ENCODE measurements around the gene MAT1A. TPM values are rescaled to one million over a fixed set of nuclear protein-coding genes. Genes with fewer than 3 reads are reported as not detected.

The MAT1A gene
- total and polyA plus RNA-seq, 8 donors: 0.33 to 0.78 (median 0.51) TPM

DNA sequence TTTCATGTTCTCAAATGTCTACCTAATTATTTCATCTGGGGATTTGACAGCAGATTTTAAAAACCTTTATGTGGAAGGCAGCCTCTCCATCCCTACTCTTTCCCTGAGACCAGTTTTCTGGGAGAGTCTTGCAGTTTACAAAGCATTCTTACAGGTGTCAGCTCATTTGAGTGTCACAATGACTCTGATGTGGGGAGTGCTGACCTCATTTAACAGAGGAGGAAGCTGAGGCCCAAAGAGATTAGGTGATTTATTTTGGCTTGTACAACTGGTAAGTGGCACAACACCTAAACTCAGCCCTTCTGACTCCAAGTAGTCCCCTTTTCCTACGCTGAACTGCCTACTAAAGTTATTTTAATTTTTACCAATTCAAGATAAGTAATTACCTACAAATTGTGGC, 33.3 kb upstream of the MAT1A start:
- TF ChIP-seq, protein P1, sequence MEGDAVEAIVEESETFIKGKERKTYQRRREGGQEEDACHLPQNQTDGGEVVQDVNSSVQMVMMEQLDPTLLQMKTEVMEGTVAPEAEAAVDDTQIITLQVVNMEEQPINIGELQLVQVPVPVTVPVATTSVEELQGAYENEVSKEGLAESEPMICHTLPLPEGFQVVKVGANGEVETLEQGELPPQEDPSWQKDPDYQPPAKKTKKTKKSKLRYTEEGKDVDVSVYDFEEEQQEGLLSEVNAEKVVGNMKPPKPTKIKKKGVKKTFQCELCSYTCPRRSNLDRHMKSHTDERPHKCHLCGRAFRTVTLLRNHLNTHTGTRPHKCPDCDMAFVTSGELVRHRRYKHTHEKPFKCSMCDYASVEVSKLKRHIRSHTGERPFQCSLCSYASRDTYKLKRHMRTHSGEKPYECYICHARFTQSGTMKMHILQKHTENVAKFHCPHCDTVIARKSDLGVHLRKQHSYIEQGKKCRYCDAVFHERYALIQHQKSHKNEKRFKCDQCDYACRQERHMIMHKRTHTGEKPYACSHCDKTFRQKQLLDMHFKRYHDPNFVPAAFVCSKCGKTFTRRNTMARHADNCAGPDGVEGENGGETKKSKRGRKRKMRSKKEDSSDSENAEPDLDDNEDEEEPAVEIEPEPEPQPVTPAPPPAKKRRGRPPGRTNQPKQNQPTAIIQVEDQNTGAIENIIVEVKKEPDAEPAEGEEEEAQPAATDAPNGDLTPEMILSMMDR (IDR thresholded peaks at IDR 0.05): no peak
- Histone ChIP-seq H3K9me3 (no peaks in the 10 kb centered on the region), H3K4me3 (no peak overlapping the region), H3K4me1 (no peaks in the 10 kb centered on the region), H3K27ac (no peak overlapping the region), H3K27me3 (peaks cover 0 to 4% of the 10 kb centered on the region in 2 donors), H3K36me3 (no peaks in the 10 kb centered on the region)
- intact Hi-C loops (cut with DNase I): no loop called here
- no peak for ATAC-seq
- DNase-seq: no peak

DNA sequence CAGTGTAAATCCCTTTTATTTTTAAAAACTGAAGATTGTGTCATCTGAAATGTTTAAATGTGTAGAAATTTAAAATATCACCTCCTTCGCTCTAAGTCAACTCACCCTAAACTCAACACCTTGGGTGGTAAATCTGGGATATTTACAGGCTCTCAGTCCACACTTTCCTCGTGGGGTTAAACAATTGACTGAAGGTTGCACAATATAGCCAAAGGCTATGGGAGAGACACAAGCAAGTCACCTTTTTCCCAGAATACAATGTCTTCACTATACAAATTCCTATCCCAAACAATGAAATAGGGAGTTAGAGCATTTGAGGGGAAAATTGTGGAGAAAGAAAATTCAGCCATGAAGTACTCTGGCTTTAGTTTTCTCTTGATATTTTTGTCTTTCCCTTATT, 32.7 kb upstream of the MAT1A start:
- Histone ChIP-seq H3K4me3 (no peak overlapping the region), H3K4me1 (no peaks in the 10 kb centered on the region), H3K27me3 (peaks cover 0 to 4% of the 10 kb centered on the region in 2 donors), H3K9me3 (no peaks in the 10 kb centered on the region), H3K27ac (no peak overlapping the region), H3K36me3 (no peaks in the 10 kb centered on the region)
- TF ChIP-seq, protein P1 (IDR thresholded peaks at IDR 0.05): no peak
- no peak for ATAC-seq
- intact Hi-C loops (cut with DNase I): no loop called here
- DNase-seq: no peak

DNA sequence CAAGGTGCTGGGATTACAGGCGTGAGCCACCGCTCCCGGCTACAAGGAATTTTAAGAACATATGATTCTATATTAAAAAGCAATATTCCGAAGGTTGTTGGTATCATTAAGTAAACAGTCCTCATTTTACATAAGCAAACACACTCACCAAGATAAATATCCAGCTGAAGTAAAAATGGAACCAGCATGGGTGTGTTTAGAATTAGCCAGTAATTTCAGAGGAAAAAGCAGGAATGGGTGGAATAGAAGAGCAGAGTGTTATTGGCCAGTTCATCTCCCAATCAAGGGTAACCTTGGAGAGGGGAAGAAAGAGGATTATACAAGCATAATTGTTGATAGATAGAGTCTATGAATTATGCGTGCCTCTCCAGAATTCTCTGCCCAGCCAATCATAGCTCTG, 31.7 kb upstream of the MAT1A start:
- Histone ChIP-seq H3K9me3 (no peaks in the 10 kb centered on the region), H3K27ac (no peak overlapping the region), H3K4me3 (no peak overlapping the region), H3K4me1 (no peaks in the 10 kb centered on the region), H3K27me3 (peaks cover 0 to 4% of the 10 kb centered on the region in 2 donors), H3K36me3 (no peaks in the 10 kb centered on the region)
- TF ChIP-seq, protein P1 (IDR thresholded peaks at IDR 0.05): no peak
- ATAC-seq (no peak), DNase-seq (no peak)
- intact Hi-C loops (cut with DNase I): no loop called here

DNA sequence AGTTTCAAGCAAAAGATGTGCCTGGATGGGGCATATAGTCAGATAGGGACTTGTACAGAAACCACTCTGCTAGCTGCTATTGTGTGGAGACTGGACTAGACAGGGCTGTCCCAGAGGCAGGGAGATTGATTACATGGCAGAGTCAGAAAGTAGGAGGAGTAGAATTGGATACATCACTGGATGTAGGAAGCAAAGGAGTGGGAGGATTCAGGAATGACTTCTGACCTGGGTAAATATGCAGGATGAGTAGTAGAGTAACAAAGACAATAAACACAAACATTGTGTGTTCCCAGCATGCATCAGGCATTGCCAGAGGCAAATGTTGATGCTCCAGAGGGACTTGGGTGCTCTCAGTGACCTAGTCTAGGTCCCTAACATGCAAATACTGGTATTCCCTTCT, 30.9 kb upstream of the MAT1A start:
- H3K36me3 ChIP-seq: no peaks in the 10 kb centered on the region
- TF ChIP-seq, protein P1 (IDR thresholded peaks at IDR 0.05): no peak
- peaks cover 0 to 4% of the 10 kb centered on the region in 2 donors for H3K27me3 ChIP-seq
- H3K4me1 ChIP-seq: no peaks in the 10 kb centered on the region
- intact Hi-C loops (cut with DNase I): no loop called here
- DNase-seq (no peak), ATAC-seq (no peak)
- no peak overlapping the region for H3K4me3 ChIP-seq
- no peaks in the 10 kb centered on the region for H3K9me3 ChIP-seq
- no peak overlapping the region for H3K27ac ChIP-seq

DNA sequence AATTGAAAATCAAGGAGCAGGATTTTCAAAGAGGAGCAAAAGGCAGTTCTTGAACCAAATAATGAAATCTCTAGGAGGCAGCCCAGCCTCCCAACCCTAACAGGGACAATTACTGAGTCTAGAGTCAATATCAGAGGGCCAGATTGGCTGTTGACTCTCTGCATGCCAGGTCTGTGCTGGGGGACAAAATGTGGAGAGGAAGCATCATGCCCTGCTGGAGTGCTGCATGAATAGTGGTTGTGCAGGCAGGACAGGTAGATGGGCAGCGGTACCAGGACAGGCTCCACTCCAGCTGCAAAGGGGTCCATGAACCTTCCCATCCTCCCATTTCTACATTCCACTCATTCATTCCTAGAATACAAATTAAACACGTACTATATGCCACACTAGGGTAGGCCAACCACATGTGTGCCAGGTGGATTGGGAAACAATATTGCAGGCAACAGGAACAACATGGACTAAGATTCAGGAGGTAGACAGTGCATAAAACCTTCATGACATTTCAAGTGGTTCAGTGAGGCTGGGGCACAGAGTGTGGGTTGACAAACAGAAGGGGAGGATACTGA, 30.4 kb upstream of the MAT1A start:
- H3K27me3 ChIP-seq: peaks cover 0 to 4% of the 10 kb centered on the region in 2 donors
- no peaks in the 10 kb centered on the region for H3K9me3 ChIP-seq
- ATAC-seq (no peak), DNase-seq (no peak)
- no peaks in the 10 kb centered on the region for H3K4me1 ChIP-seq
- H3K4me3 ChIP-seq: no peak overlapping the region
- no peak overlapping the region for H3K27ac ChIP-seq
- TF ChIP-seq, protein P1 (IDR thresholded peaks at IDR 0.05): no peak
- no peaks in the 10 kb centered on the region for H3K36me3 ChIP-seq
- intact Hi-C loops (cut with DNase I): no loop called here

Data from left lung (tissue), 10 donors.